Prostate gland (tissue), 2 donors: Measurements from ENCODE around the gene MBOAT7.

Experiments
- CTCF ChIP-seq, 4 experiments: fragments of 200-600 bp in 2 of 4; fragments of 450-650 bp in 2 of 4; sonication (generic) in 2 of 4; IDR thresholded peaks; 1 replicate in 3 of 4; 2 replicates in 1 of 4; pipeline ENCODE4 v1.5.1; 2016 to 2019; ENCODE audit warnings: antibody characterized with exemption in 4 of 4, mild to moderate bottlenecking in 2 of 4, moderate library complexity in 2 of 4
- POLR2A ChIP-seq: fragments of 450-650 bp; IDR thresholded peaks from one replicate; pipeline ENCODE4 v1.6.1; 2016; ENCODE audit warnings: antibody characterized with exemption, mild to moderate bottlenecking
- POLR2AphosphoS5 ChIP-seq: sonication (generic); formaldehyde crosslinking; IDR thresholded peaks from one replicate; pipeline ENCODE4 v1.6.1; 2017; ENCODE audit warnings: antibody characterized with exemption

GRCh38 chr19:54168174-54168917 is 21.0 kb downstream of the MBOAT7 start:
- TF ChIP-seq CTCF (IDR thresholded peaks at IDR 0.05): peak; percentile 81 to 87 (median 86)
- TF ChIP-seq POLR2A: no peak
- peak; percentile 50 for TF ChIP-seq POLR2AphosphoS5
